Duodenal mucosa (tissue), 2 donors: ENCODE data around the gene PMM1.

Experiments used
- H3K27ac ChIP-seq: one replicate; pipeline ENCODE4 v1.7.0; 2013; ENCODE audit warnings: low read depth, low read length
- H3K27me3 ChIP-seq, 2 donors: one replicate each; pipeline ENCODE4 v1.7.0; 2013; ENCODE audit warnings: low read length in 2 of 2, control low read depth in 1 of 2; ENCODE audit not compliant: insufficient read depth in 2 of 2, control insufficient read depth in 1 of 2
- H3K36me3 ChIP-seq, 2 donors: one replicate each; pipeline ENCODE4 v1.7.0; 2013; ENCODE audit warnings: low read length in 2 of 2, control low read depth in 1 of 2; ENCODE audit not compliant: insufficient read depth in 2 of 2, control insufficient read depth in 1 of 2
- H3K4me1 ChIP-seq, 2 donors: one replicate each; pipeline ENCODE4 v1.7.0; 2013; ENCODE audit warnings: low read length in 2 of 2, control low read depth in 1 of 2; ENCODE audit not compliant: insufficient read depth in 2 of 2, control insufficient read depth in 1 of 2
- H3K4me3 ChIP-seq, 2 donors: one replicate each; pipeline ENCODE4 v1.7.0; 2013; ENCODE audit warnings: low read length in 2 of 2, low read depth in 1 of 2
- H3K9ac ChIP-seq, 2 donors: one replicate each; pipeline ENCODE4 v1.7.0; 2013; ENCODE audit warnings: low read length in 2 of 2, low read depth in 1 of 2
- H3K9me3 ChIP-seq, 2 donors: one replicate each; pipeline ENCODE4 v1.7.0; 2013; ENCODE audit warnings: low read length in 2 of 2, control low read depth in 1 of 2; ENCODE audit not compliant: control insufficient read depth in 1 of 2

PMM1 gene

GRCh38 chr22:41557401-41558240 lies 32.0 kb downstream of the PMM1 start:
- Histone ChIP-seq H3K4me1 (no peaks in the 10 kb centered on the region), H3K36me3 (no peaks in the 10 kb centered on the region), H3K4me3 (no peak overlapping the region), H3K9ac (no peak overlapping the region), H3K27me3 (no peaks in the 10 kb centered on the region), H3K27ac (no peak overlapping the region), H3K9me3 (no peaks in the 10 kb centered on the region)

DNA sequence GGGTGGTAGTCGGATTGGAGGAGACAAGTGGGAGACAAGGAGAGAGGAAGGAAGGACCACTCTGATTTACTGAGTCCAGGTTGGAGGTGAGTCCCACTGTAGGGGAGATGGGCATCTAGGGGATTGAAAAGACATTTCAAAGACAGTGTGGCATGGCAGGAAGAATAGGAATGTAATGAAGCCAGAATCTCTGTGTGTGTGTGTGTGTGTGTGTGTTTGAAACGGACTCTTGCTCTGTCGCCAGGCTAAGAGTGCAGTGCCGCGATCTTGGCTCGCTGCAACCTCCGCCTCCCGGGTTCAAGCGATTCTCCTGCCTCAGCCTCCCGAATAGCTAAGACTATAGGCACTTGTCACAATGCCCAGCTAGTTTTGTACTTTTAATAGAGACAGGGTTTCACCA lies 33.1 kb downstream of the PMM1 start:
- Histone ChIP-seq H3K27ac (no peak overlapping the region), H3K36me3 (no peaks in the 10 kb centered on the region), H3K27me3 (no peaks in the 10 kb centered on the region), H3K9me3 (no peaks in the 10 kb centered on the region), H3K4me3 (peak overlapping the region in 1 of 2 donors; percentile 30), H3K9ac (no peak overlapping the region), H3K4me1 (no peaks in the 10 kb centered on the region)

- no peak overlapping the region for H3K27ac ChIP-seq
- H3K9ac ChIP-seq: no peak overlapping the region
- no peak overlapping the region for H3K4me3 ChIP-seq
Measured at GRCh38 chr22:41555325-41555982, 34.2 kb downstream of the PMM1 start.

GRCh38 chr22:41551877-41552582 lies 37.6 kb downstream of the PMM1 start:
- no peaks in the 10 kb centered on the region for H3K9me3 ChIP-seq
- H3K27me3 ChIP-seq: no peaks in the 10 kb centered on the region
- no peaks in the 10 kb centered on the region for H3K36me3 ChIP-seq
- no peak overlapping the region for H3K27ac ChIP-seq
- H3K4me3 ChIP-seq: peak overlapping the region in 1 of 2 donors; percentile 40
- H3K4me1 ChIP-seq: no peaks in the 10 kb centered on the region
- H3K9ac ChIP-seq: no peak overlapping the region

More at GRCh38 chr22:41555325-41555982, 34.2 kb downstream of the PMM1 start:
- Histone ChIP-seq H3K9me3 (no peaks in the 10 kb centered on the region), H3K27me3 (no peaks in the 10 kb centered on the region), H3K4me1 (no peaks in the 10 kb centered on the region), H3K36me3 (no peaks in the 10 kb centered on the region)

DNA sequence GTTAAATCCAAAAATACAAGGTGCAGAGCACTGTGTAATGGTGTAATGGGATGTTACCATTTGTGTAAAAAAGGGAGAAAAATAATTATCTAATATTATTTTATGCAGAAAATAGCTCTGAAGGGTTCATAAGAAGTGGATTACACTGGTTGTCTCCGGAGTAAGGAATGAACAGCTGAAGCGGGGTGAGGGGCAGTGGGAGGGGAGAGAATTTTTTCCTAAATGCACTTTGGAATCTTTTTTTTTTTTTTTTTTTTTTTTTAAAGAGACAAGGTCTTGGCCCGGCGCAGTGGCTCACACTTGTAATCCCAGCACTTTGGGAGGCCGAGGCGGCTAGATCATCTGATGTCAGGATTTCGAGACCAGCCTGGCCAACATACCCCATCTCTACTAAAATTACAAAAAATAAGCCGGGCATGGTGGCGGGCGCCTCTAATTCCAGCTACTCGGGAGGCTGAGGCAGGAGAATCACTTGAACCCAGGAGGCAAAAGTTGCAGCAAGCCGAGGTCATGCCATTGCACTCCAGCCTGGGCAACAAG lies 38.6 kb downstream of the PMM1 start:
- Histone ChIP-seq H3K36me3 (no peaks in the 10 kb centered on the region), H3K9me3 (no peaks in the 10 kb centered on the region), H3K27ac (no peak overlapping the region), H3K4me3 (no peak overlapping the region), H3K27me3 (no peaks in the 10 kb centered on the region), H3K9ac (no peak overlapping the region), H3K4me1 (no peaks in the 10 kb centered on the region)

DNA sequence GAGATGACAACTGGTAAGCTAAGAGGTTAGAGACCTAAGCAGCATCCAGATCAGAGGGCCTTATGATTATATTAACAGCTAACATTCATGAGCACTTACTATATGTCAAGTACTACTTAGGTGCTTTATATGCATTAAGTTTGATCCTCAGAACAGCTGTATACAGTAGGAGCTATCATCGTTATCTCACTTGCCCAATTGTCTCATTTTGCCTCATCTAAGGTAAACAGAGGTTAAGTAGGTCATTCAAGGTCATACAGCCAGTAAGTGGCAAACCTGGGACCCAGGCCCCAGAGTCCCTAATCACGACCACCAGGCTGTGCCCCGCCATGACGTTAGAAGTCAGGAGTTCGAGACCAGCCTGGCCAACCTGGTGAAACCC lies 40.8 kb downstream of the PMM1 start:
- H3K9me3 ChIP-seq: no peaks in the 10 kb centered on the region
- no peak overlapping the region for H3K9ac ChIP-seq
- no peaks in the 10 kb centered on the region for H3K36me3 ChIP-seq
- no peak overlapping the region for H3K27ac ChIP-seq
- no peaks in the 10 kb centered on the region for H3K27me3 ChIP-seq
- H3K4me3 ChIP-seq: no peak overlapping the region
- H3K4me1 ChIP-seq: peaks cover 5 to 6% of the 10 kb centered on the region in 2 donors

- peak overlapping the region; percentile 87 to 88 for H3K4me3 ChIP-seq
- H3K27ac ChIP-seq: peak overlapping the region; percentile 22
- H3K9ac ChIP-seq: no peak overlapping the region
- peaks cover 0 to 9% of the 10 kb centered on the region in 2 donors for H3K36me3 ChIP-seq
- H3K4me1 ChIP-seq: peaks cover 14 to 20% of the 10 kb centered on the region in 2 donors
- H3K27me3 ChIP-seq: no peaks in the 10 kb centered on the region
- no peaks in the 10 kb centered on the region for H3K9me3 ChIP-seq
Measured at GRCh38 chr22:41544671-41545476, 44.8 kb downstream of the PMM1 start.

DNA sequence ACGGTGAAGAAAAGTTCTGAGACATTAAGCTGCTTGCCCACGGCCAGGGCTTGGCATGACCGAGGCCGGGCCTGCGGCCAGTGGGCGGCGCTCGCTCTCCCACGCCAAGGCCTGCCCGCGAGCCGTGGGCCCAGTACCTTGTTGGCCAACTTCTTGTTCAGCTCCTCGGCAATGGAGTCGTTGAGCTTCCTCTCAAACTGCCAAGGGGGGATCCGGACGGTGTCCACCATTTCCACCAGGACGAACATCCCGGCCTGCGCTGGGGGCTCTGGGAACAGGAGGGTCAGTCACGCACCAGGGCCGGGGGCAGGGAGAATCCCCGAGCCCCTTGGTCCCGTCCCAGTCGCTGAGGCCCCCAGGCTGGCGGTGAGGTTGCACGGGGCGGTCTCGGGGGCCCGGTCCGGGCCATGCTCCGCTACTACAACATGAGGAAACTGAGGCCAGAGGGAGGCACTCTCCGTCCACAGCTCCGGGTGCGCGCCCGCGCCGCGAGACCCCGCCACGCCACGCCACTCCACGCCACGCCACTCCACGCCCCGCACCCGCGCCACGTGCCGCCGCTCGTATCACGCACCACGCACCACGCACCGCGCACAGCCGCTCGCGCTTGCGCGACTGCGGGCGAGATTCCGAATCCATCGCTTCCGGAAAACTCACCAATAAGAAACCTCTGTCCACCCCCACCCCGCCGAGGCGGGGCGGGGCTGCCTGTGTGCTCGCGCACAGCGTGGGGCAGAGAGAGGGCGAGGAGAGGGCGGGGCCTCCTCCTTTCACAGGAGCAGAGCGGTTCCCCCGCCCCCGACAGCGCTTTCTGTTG lies 45.6 kb downstream of the PMM1 start, which contains the start of gene POLR3H:
POLR3H (minus strand) TSS at position 617 of the 817 bp plus-strand sequence; CDS start at position 248, 369 bp downstream.
- Histone ChIP-seq H3K27ac (peak within 1 kb of the TSS; percentile 72), H3K4me1 (peaks cover 14 to 26% of the 10 kb centered on the region in 2 donors)

GRCh38 chr22:41542224-41542623 lies 47.4 kb downstream of the PMM1 start:
- peaks cover 14 to 26% of the 10 kb centered on the region in 2 donors for H3K4me1 ChIP-seq
- H3K36me3 ChIP-seq: peaks cover 0 to 24% of the 10 kb centered on the region in 2 donors
- H3K27ac ChIP-seq: no peak overlapping the region
- H3K9me3 ChIP-seq: no peaks in the 10 kb centered on the region
- H3K27me3 ChIP-seq: no peaks in the 10 kb centered on the region
- no peak overlapping the region for H3K9ac ChIP-seq
- H3K4me3 ChIP-seq: no peak overlapping the region

More for the DNA sequence above, 45.6 kb downstream of the PMM1 start, which contains the start of gene POLR3H:
- no peaks in the 10 kb centered on the region for H3K27me3 ChIP-seq
- no peaks in the 10 kb centered on the region for H3K9me3 ChIP-seq
- H3K4me3 ChIP-seq: peak within 1 kb of the TSS; percentile 87 to 88
- H3K36me3 ChIP-seq: peaks cover 0 to 17% of the 10 kb centered on the region in 2 donors
- H3K9ac ChIP-seq: peak within 1 kb of the TSS; percentile 63 to 70
